Measurements from ENCODE around the gene EIF4G3. TPM values are rescaled to one million over a fixed set of nuclear protein-coding genes. Genes with fewer than 3 reads are reported as not detected.
"Not testable (repeated sequence)": the region's sequence is repeated elsewhere in the genome, so short reads cannot be mapped to it uniquely, and the experiment has no call there.

Gene EIF4G3
- total RNA-seq, 4 donors from 2014 or later = 41.2 to 57.3 (median 50.0) TPM

DNA sequence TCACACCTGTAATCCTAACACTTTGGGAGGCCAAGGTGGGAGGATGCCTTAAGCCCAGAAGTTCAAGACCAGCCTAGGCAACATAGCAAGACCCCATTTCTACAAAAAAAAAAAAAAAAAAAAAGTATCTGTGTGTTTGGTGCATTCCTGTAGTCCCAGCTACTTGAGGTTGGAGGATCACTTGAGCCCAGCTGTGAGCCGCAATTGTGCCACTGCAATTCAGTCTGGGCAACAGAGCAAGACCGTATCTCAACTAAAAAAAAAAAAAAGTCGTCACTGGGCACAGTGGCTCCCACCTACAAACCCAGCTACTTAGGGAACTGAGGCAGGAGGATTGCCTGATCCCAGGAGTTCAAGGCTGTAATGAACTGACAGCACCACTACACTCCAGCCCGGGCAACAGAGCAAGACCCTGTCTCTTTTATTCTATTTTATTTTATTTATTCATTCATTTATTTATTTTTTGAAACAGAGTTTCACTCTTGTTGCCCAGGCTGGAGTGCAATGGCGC is 8.6 kb upstream of the EIF4G3 start:
- 85 to 92% methylated on average over 5 of the region's 5 CpGs for WGBS, 2 donors
- H3K4me1 ChIP-seq = peaks cover 0 to 10% (median under 1%) of the 10 kb centered on the region in 4 donors
- no peak overlapping the region for H3K27ac ChIP-seq
- no peaks in the 10 kb centered on the region for H3K36me3 ChIP-seq
- H3K4me3 ChIP-seq = no peak overlapping the region
- H3K27me3 ChIP-seq = no peaks in the 10 kb centered on the region
- TF ChIP-seq POLR2A (IDR thresholded peaks at IDR 0.05) = no peak
- TF ChIP-seq, protein P1, sequence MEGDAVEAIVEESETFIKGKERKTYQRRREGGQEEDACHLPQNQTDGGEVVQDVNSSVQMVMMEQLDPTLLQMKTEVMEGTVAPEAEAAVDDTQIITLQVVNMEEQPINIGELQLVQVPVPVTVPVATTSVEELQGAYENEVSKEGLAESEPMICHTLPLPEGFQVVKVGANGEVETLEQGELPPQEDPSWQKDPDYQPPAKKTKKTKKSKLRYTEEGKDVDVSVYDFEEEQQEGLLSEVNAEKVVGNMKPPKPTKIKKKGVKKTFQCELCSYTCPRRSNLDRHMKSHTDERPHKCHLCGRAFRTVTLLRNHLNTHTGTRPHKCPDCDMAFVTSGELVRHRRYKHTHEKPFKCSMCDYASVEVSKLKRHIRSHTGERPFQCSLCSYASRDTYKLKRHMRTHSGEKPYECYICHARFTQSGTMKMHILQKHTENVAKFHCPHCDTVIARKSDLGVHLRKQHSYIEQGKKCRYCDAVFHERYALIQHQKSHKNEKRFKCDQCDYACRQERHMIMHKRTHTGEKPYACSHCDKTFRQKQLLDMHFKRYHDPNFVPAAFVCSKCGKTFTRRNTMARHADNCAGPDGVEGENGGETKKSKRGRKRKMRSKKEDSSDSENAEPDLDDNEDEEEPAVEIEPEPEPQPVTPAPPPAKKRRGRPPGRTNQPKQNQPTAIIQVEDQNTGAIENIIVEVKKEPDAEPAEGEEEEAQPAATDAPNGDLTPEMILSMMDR (IDR thresholded peaks at IDR 0.05) = no peak
- no peak for TF ChIP-seq EP300 (IDR thresholded peaks at IDR 0.05)
- DNase-seq (ENCODE audit: low spot score in 2 of 2) = no peak
- H3K9me3 ChIP-seq = no peaks in the 10 kb centered on the region

GRCh38 chr1:21184276-21184675 is 7.6 kb upstream of the EIF4G3 start:
- TF ChIP-seq POLR2A (IDR thresholded peaks at IDR 0.05) = no peak
- TF ChIP-seq EP300 (IDR thresholded peaks at IDR 0.05) = no peak
- TF ChIP-seq, protein P1 (IDR thresholded peaks at IDR 0.05) = no peak
- Histone ChIP-seq H3K4me1 (peaks cover 0 to 10% (median 0%) of the 10 kb centered on the region in 4 donors), H3K27me3 (no peaks in the 10 kb centered on the region), H3K9me3 (no peaks in the 10 kb centered on the region), H3K27ac (no peak overlapping the region), H3K36me3 (no peaks in the 10 kb centered on the region), H3K4me3 (no peak overlapping the region)
- 39 to 59% methylated on average over 1 of the region's 1 CpG for WGBS, 2 donors
- DNase-seq (ENCODE audit: low spot score in 2 of 2) = no peak

DNA sequence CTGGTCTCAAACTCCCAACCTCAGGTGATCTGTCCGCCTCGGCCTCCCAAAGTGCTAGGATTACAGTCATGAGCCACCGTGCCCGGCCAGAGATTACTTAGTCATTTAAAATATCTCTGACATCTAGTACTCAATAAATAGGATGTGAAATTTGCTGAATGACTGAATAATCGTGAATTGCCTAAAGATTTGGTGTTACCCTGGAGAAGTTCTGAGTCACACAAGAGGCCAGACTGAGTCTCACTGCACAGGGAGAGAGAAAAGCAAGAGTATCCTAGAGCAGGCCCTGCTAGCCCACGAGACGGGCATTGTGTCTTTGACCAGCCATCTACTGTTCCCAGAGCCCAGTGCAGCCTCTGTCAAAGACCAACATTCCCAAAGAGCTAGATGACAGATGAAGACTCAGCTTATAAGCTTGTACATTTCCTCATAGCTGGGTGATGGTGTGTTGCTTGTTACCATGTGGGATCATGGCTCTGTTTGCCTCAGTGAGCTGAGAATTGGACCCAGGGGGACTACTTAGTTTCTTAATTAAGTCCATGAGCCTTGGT is 5.6 kb upstream of the EIF4G3 start:
- Histone ChIP-seq H3K4me3 (no peak overlapping the region), H3K9me3 (no peaks in the 10 kb centered on the region), H3K4me1 (peaks cover 0 to 10% (median under 1%) of the 10 kb centered on the region in 4 donors), H3K36me3 (no peaks in the 10 kb centered on the region), H3K27me3 (no peaks in the 10 kb centered on the region), H3K27ac (no peak overlapping the region)
- DNase-seq (ENCODE audit: low spot score in 2 of 2) = no peak
- WGBS, 2 donors = 78 to 83% methylated on average over 7 of the region's 7 CpGs
- no peak for TF ChIP-seq POLR2A (IDR thresholded peaks at IDR 0.05)
- no peak for TF ChIP-seq EP300 (IDR thresholded peaks at IDR 0.05)
- TF ChIP-seq, protein P1 (IDR thresholded peaks at IDR 0.05) = no peak

- not testable (repeated sequence) for H3K4me3 ChIP-seq; H3K27ac ChIP-seq; H3K36me3 ChIP-seq; DNase-seq (ENCODE audit: low spot score in 2 of 2); H3K27me3 ChIP-seq; H3K9me3 ChIP-seq
- H3K4me1 ChIP-seq = peaks cover 0 to 24% (median 14%) of the 10 kb centered on the region in 4 donors
- WGBS, 2 donors = 94 to 95% methylated on average over 16 of the region's 16 CpGs
These were observed 1.6 kb upstream of the EIF4G3 start for GRCh38 chr1:21178271-21178670.

- peaks cover 0 to 39% (median 14%) of the 10 kb centered on the region in 4 donors for H3K4me1 ChIP-seq
- no peaks in the 10 kb centered on the region for H3K36me3 ChIP-seq
- TF ChIP-seq POLR2A (IDR thresholded peaks at IDR 0.05) = no peak
- TF ChIP-seq, protein P1 (IDR thresholded peaks at IDR 0.05) = no peak
- no peak for TF ChIP-seq EP300 (IDR thresholded peaks at IDR 0.05)
- H3K27ac ChIP-seq = peak overlapping the region; percentile 85 to 97 (median 86)
- H3K4me3 ChIP-seq = peak overlapping the region; percentile 58 to 80 (median 66)
- no peaks in the 10 kb centered on the region for H3K27me3 ChIP-seq
- no peaks in the 10 kb centered on the region for H3K9me3 ChIP-seq
- no peak for DNase-seq (ENCODE audit: low spot score in 2 of 2)
- WGBS, 2 donors = 0 to 1% methylated on average over 10 to 44 of the region's 69 CpGs
These were observed 771 bp downstream of the EIF4G3 start for GRCh38 chr1:21175670-21176581.
